ENCODE measurements around the gene NOTO. TPM values are rescaled to one million over a fixed set of nuclear protein-coding genes. Genes with fewer than 3 reads are reported as not detected.

NOTO gene
- polyA plus RNA-seq, 3 donors = 0.07 to 0.17 TPM; not detected in 1

GRCh38 chr2:73228631-73229030 is 26.3 kb downstream of the NOTO start:
- DNase-seq (ENCODE audit: extremely low read depth in 1 of 11, low read depth in 9 of 11, low spot score in 4 of 11) = no peak

- no peak for DNase-seq (ENCODE audit: extremely low read depth in 1 of 11, low read depth in 9 of 11, low spot score in 4 of 11)
These were observed 30.2 kb downstream of the NOTO start for GRCh38 chr2:73232403-73233153.

DNA sequence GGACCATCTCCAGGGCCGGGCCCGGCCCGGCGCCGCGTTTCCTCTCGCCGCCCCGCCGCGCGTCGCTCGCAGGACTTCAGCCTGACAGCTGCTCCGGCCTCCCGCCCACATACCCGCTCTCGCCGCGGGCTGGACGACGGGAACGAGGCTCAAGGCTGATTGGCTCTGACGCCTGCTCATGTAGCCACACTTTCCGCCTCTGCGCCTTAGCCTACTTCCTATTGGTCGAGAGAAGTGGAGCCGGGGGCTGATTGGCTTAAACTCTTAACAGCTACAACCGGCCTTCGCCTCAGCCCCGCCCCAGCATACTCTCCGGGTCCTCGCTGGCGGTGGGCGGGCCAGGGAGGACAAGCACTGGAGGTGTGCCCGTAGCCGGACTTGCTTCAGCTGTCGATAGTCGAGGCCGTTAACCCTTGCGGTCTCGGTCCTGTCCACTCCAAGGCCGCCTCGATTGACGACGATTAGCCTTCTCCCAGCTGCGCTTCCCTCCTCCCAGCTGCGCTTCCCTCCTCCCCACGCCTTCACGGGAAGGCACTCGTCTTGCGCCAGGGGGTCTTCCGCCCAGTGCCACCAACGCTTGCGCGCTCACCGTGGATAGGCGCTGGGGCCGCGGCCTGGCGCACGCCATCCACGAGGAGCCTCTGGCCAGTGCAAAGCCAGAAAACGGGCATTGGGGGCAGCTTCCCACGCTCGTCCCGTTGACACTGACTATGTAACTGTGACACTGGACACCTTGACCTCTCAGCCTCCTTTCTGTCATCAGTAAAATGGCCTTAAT is 31.0 kb downstream of the NOTO start, which contains the start of gene PRADC1:
TSS of gene PRADC1 (minus strand) at position 86 of the 778 bp plus-strand sequence. CDS start at position 7, 79 bp downstream.
- peak; percentile 97 to 100 (median 99) for DNase-seq (ENCODE audit: extremely low read depth in 1 of 11, low read depth in 9 of 11, low spot score in 4 of 11)

DNA sequence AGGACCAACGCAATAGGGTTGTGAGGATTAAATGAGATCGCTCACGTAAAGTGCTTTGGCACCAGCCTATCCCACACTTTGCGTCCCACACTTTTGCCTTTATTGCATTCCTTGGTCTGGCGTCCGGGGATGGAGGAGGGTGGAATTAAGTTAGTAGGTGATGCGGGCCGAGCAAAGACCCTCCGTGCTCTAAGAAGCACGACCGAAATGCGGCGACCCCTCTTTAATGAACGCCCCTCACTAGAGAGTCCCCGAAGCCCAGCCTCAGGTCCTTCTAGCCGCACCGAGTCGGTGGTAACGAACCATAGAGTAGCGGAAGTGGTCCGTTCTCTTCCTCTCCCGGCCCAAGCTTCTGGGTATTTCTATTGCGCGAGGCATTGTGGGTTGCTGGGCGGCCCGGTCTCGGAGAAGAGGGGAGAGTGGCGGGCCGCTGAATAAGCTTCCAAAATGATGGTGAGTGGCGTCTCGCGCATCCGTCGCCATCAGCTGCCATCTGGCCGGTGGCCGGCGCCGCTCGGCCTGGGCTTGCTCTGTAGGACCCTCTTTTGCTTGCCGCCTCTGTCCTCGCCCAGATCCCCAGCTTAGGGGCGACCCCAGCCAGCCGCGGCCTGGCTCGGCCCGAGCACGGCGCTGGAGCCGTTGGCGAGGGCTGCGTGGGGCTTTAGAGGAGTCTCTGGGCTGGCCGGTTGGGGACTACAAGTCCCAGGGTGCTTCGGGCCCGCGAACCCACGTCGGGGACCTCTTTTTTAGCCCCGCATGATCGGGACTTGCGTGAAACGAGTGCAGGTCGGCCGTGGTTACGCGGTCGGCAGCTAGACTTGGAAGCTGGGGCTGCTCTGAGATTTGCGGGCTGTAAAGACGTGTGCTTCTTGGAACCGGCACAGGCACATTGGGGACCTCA is 31.8 kb downstream of the NOTO start, which contains the start of gene CCT7:
TSS of gene CCT7 (plus strand) at position 377 of the 901 bp plus-strand sequence. CDS start at position 448, 71 bp downstream.
- peak in 10 of 11 donors; percentile 77 to 94 (median 83) for DNase-seq (ENCODE audit: extremely low read depth in 1 of 11, low read depth in 9 of 11, low spot score in 4 of 11)

- no peak for DNase-seq (ENCODE audit: extremely low read depth in 1 of 11, low read depth in 9 of 11, low spot score in 4 of 11)
These were observed 33.1 kb downstream of the NOTO start for GRCh38 chr2:73235315-73236028.

DNA sequence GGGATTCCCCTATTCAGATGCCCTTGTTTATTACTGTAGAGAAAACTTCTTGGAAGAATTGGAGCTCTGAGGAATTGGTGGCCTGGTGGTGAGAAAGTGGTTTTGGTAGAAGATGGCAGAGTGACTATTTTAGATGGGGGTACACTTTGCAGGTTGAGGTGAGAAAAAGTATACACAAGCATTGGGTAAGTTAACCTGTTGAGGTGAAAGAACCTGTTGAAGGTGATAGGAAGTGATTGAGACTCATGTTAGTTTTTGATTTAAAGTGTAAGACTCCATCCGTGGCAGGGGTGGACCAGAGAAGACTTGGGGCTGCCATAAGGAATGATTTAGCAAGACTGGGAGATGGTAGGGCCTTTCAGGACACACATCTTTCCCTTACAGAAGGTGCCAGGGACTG is 34.8 kb downstream of the NOTO start:
- DNase-seq (ENCODE audit: extremely low read depth in 1 of 11, low read depth in 9 of 11, low spot score in 4 of 11) = no peak

DNA sequence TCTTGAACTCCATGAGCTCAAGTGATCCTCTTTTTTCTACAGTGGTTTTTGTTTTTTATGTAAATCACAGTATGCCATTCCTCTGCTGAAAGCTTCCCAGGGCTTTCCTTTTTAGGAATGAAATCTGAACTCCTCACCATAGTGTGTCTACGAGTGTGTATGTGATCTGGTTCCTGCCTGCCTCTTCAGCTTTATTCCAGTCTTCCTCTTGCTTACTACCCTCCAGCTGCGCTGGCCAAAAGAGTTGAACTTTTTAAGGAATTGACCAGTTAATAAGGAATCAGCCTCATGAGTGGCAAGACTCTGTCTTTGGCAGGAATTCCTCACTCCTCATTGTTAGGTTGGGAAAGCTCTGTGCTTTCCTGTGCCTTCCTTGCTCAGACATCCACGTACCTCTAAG is 35.8 kb downstream of the NOTO start:
- no peak for DNase-seq (ENCODE audit: extremely low read depth in 1 of 11, low read depth in 9 of 11, low spot score in 4 of 11)

- DNase-seq (ENCODE audit: extremely low read depth in 1 of 11, low read depth in 9 of 11, low spot score in 4 of 11) = no peak
These were observed 36.6 kb downstream of the NOTO start for GRCh38 chr2:73238976-73239375.

- no peak for DNase-seq (ENCODE audit: extremely low read depth in 1 of 11, low read depth in 9 of 11, low spot score in 4 of 11)
These were observed 37.4 kb downstream of the NOTO start for GRCh38 chr2:73239776-73240175.

- DNase-seq (ENCODE audit: extremely low read depth in 1 of 11, low read depth in 9 of 11, low spot score in 4 of 11) = no peak
These were observed 41.7 kb downstream of the NOTO start for GRCh38 chr2:73243884-73244570.

DNA sequence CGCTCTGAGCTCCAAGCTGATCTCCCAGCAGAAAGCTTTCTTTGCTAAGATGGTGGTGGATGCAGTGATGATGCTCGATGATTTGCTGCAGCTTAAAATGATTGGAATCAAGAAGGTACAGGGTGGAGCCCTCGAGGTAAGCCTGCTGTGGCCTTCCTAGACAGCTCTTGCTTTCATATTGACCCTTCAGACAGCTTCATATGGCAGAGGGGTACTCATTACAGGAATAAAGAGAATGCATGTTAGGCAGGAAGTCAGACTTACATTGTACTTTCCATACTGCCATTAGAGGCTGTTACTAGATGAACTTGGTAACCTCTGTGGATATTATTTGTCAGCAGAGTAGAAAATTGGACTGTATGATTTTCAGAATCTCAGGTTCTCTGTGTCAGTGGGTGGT is 42.2 kb downstream of the NOTO start:
- DNase-seq (ENCODE audit: extremely low read depth in 1 of 11, low read depth in 9 of 11, low spot score in 4 of 11) = no peak

DNA sequence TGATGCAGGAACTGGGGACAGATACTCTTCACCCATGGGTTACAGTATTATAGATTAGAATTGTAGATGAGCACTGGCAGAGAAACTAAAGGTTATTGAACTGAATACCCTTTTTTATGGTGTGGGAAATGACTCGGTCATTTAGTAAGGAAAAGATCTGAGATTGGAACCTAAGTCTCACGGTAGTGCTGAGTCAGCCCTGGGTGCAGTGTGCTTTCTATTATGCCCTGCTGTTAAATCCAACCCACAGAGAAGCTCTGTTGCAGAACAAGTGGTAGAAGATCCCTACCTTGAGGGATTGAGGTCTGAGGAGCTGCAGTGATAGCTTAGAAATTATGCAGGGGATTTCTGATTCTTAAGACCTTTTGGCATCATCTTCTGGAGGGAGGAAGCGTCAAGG is 44.5 kb downstream of the NOTO start:
- DNase-seq (ENCODE audit: extremely low read depth in 1 of 11, low read depth in 9 of 11, low spot score in 4 of 11) = no peak

DNA sequence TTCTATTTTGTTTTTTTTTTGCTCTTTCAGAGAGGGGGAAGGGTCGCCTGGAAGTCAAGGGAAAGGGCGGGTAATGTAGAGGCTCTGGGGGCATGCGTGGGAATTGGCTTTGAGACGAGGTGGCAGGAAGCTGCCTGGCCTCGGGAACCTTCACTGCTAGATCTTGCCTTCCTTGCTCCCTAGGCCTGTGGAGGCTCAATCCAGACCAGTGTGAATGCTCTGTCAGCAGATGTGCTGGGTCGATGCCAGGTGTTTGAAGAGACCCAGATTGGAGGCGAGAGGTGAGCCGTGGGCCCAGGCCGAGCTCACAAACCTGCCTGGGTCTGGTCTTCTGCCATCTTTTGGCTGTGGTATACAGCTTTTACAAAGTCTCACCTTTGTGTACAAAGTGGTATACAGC is 47.3 kb downstream of the NOTO start:
- DNase-seq (ENCODE audit: extremely low read depth in 1 of 11, low read depth in 9 of 11, low spot score in 4 of 11) = no peak

GRCh38 chr2:73250872-73251846 is 48.8 kb downstream of the NOTO start:
- no peak for DNase-seq (ENCODE audit: extremely low read depth in 1 of 11, low read depth in 9 of 11, low spot score in 4 of 11)

DNA sequence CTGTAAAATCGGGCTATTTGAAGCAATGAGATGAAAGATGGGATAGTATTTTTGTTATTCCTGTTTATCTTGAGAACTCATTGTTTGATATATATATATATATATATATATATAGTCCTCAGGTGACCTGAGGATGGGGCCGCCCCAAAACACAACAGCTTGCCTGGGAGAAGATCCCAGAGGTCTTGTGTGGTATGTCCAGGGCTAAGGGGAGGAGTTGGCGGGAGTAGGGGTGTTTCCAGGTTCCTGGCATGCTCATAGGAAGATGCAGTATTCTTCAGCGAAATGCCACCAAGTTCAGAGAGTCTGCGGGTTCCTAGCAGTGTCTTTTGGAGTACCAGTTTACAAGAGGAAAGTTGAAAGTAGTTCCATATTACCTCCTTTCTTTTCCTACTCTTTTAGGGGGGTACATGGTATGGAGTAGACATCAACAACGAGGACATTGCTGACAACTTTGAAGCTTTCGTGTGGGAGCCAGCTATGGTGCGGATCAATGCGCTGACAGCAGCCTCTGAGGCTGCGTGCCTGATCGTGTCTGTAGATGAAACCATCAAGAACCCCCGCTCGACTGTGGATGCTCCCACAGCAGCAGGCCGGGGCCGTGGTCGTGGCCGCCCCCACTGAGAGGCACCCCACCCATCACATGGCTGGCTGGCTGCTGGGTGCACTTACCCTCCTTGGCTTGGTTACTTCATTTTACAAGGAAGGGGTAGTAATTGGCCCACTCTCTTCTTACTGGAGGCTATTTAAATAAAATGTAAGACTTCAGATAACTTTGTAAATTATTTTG is 50.1 kb downstream of the NOTO start:
- no peak for DNase-seq (ENCODE audit: extremely low read depth in 1 of 11, low read depth in 9 of 11, low spot score in 4 of 11)

DNA sequence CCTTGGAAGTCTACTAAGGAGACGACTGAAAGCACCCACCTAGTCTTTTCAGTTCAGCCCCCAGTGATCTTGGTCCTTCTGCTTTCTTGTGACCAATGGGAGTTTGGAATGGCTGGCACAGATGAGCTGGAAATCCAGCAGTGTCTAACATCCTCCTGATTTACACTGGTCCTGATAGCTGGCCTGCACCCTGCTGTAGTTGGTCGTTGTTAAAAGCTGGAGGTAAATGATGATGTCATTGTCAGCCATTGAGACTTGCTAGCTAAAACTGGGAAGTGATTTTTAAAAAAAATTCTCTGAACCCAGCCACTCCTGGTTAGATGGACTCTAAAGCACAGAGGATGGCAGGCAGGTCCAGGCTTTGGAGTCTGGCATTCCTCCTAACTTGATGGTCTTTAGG is 51.0 kb downstream of the NOTO start:
- no peak for DNase-seq (ENCODE audit: extremely low read depth in 1 of 11, low read depth in 9 of 11, low spot score in 4 of 11)
